HEK293T (cell line): ENCODE measurements around the gene MAPK13.

Experiments used
- ARNT ChIP-seq: fragments of 450-650 bp; IDR thresholded peaks from 2 replicates; pipeline ENCODE4 v1.6.1; 2017; ENCODE audit warnings: mild to moderate bottlenecking
- BHLHE40 ChIP-seq: fragments of 450-650 bp; IDR thresholded peaks from 2 replicates; pipeline ENCODE4 v1.6.1; 2016; ENCODE audit warnings: mild to moderate bottlenecking, moderate library complexity, borderline replicate concordance
- ELF4 ChIP-seq: fragments of 450-650 bp; IDR thresholded peaks from 2 replicates; pipeline ENCODE4 v1.6.1; 2017; ENCODE audit warnings: antibody characterized with exemption
- FOXK2 ChIP-seq: fragments of 450-650 bp; IDR thresholded peaks from 2 replicates; pipeline ENCODE4 v1.6.1; 2016; ENCODE audit warnings: mild to moderate bottlenecking
- FOXM1 ChIP-seq: fragments of 450-650 bp; IDR thresholded peaks from 2 replicates; pipeline ENCODE4 v1.6.1; 2017; ENCODE audit warnings: mild to moderate bottlenecking, borderline replicate concordance
- HDGF ChIP-seq: fragments of 450-650 bp; IDR thresholded peaks from 2 replicates; pipeline ENCODE4 v1.6.1; 2017; ENCODE audit warnings: antibody characterized with exemption, borderline replicate concordance
- PKNOX1 ChIP-seq: fragments of 450-650 bp; IDR thresholded peaks from 2 replicates; pipeline ENCODE4 v1.6.1; 2016
- SP1 ChIP-seq: fragments of 450-650 bp; IDR thresholded peaks from 2 replicates; pipeline ENCODE4 v1.6.1; 2017
- TARDBP ChIP-seq: fragments of 450-650 bp; IDR thresholded peaks from 2 replicates; pipeline ENCODE4 v1.6.1; 2016
- ZNF384 ChIP-seq: fragments of 450-650 bp; IDR thresholded peaks from 2 replicates; pipeline ENCODE4 v1.6.1; 2016

- TF ChIP-seq BHLHE40 (no peak), FOXM1 (no peak), ZNF384 (no peak), FOXK2 (no peak), SP1 (no peak), HDGF (no peak), PKNOX1 (no peak), TARDBP (no peak), ARNT (no peak), ELF4 (no peak)
These were observed 2.1 kb downstream of the MAPK13 start for GRCh38 chr6:36132246-36132895.
